GM18505 (cell line): Measurements from ENCODE around the gene HECTD4.
"Not testable (repeated sequence)": the region's sequence is repeated elsewhere in the genome, so short reads cannot be mapped to it uniquely, and the experiment has no call there.

Experiments
- ATAC-seq: cut with Tn5 transposase; IDR thresholded peaks from one replicate; pipeline ENCODE4 v1.9.1; 2021; ENCODE audit not compliant: unreplicated experiment
- POLR2A ChIP-seq: IDR thresholded peaks from 4 replicates; pipeline ENCODE4 v1.6.1; 2011; ENCODE audit warnings: borderline replicate concordance; ENCODE audit not compliant: insufficient read depth, insufficient read length; ENCODE audit errors: extremely low read depth

Gene HECTD4

GRCh38 chr12:112275836-112276235 lies 106.4 kb downstream of the HECTD4 start:
- no peak for ATAC-seq
- TF ChIP-seq POLR2A: no peak

DNA sequence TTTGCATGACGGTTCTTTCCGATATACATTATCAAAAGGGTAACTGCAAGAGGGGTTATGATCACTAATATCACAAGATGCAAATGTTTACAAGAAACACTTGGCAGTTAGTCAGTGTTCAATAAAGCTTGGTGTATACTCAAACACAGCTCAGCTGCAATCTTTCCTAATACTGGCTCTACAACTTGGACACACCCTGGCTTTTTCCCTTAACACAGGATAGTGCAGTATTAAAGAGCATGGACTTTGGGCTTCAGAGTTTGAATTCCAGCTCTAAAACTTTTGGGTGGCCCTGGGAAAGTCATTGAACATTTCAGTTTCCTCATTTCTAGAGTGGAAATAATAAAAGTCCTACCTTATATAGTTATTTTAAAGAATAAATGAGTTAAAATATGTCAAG lies 107.0 kb downstream of the HECTD4 start:
- no peak for ATAC-seq

DNA sequence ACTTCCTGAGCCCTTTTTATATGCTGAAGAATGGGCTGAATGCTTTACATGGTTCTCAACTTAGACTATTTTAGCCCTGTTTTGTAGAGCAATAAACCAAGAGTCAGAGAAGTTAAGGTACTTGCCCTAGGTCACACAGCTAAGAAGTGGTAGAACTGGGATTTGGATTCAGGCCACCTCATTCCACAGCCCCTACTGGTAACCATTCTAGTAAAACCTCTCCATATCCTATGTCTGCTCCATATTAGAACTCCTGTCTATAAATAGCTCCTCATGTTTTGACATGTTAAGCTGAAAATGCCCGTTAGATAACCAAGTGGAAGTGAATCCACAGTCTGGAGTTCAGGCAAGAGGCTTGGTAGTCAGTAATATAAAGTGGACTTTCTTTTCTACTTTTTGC lies 111.6 kb downstream of the HECTD4 start:
- no peak for TF ChIP-seq POLR2A
- ATAC-seq: no peak

More for the DNA sequence above, 107.0 kb downstream of the HECTD4 start:
- TF ChIP-seq POLR2A: no peak

- no peak for TF ChIP-seq POLR2A
- no peak for ATAC-seq
Measured at GRCh38 chr12:112266473-112266872, 115.8 kb downstream of the HECTD4 start.

DNA sequence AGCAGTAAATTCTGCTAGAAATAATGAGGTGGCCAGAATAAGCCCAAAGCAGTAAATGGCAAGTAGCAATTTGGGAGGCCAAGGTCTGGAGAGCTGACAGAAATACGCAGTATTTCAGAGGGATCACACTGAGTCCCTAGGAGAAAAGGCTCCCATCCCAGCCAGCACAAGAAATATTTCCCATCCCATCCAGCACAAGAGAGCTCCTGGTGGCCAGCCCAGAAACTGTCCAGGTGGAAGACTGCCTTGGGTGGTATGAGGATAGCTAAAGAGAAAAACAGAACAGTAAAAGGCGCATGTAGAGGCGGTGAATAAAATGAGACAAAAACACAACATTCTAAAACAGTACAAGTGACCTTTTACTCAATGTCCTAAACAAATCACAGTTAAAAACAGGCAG lies 120.7 kb downstream of the HECTD4 start:
- no peak for TF ChIP-seq POLR2A
- ATAC-seq: no peak

- no peak for TF ChIP-seq POLR2A
- ATAC-seq: no peak
Measured at GRCh38 chr12:112258926-112259325, 123.3 kb downstream of the HECTD4 start.

GRCh38 chr12:112256780-112257179 lies 125.5 kb downstream of the HECTD4 start:
- TF ChIP-seq POLR2A: no peak
- ATAC-seq: no peak

DNA sequence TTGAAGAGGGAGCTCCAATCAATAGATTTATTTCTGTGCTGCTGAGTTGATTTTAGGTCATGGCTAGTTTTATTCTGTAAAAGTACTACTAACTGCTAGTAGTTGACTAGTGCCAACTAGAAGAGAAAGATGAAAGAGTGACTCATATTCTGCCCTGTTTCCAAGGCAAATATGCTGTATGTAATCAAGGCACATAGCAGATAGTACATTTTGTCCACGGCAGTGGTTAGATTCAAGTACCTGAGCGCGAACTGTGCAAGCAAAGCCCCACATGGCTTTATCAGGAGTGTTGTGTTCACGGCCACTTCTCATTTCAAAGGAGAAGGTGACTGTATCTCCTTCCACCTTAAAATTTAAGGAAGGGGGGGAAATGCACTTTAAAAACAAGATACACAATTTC lies 130.0 kb downstream of the HECTD4 start:
- ATAC-seq: no peak
- TF ChIP-seq POLR2A: no peak

DNA sequence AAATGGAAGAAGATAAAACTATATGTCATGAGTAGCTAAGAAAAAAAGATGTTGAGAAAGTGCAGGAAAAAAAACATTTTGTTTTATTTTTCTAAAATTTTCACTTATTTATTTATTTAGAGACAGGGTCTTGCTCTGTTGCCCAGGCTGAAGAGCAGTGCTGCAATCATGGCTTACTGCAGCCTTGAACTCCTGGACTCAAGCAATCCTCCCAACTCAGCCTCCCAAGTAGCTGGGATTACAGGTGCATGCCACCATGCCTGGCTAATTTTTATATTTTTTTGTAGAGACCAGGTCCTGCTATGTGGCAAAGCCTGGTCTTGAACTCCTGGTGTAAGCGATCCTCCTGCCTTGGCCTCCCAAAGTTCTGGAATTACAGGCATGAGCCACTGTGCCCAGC lies 137.3 kb downstream of the HECTD4 start:
- not testable (repeated sequence) for ATAC-seq

- TF ChIP-seq POLR2A: no peak
- no peak for ATAC-seq
Measured at GRCh38 chr12:112243255-112244110, 138.7 kb downstream of the HECTD4 start.

DNA sequence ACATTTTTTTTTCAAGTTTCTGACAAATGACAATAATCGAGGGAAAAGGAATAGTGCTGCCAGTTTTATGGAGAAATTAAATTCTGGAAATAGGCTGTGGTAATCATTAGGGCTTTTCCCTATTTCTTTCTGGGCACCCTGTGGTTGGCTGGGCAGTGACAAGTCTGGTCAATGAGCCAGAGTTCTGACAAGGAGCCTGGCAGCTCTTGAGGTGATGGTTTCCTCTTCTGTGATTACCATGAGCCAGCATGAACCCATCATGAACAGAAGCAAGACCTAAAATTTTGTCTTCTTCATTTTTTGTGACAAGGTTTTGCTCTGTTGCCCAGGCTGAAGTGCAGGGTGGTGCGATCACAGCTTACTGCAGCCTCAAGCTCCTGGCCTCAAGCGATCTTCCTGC lies 141.1 kb downstream of the HECTD4 start:
- no peak for ATAC-seq

GRCh38 chr12:112239881-112240280 lies 142.3 kb downstream of the HECTD4 start:
- ATAC-seq: no peak
- no peak for TF ChIP-seq POLR2A

More for the DNA sequence above, 141.1 kb downstream of the HECTD4 start:
- no peak for TF ChIP-seq POLR2A

- no peak for ATAC-seq
Measured at GRCh38 chr12:112239020-112239419, 143.2 kb downstream of the HECTD4 start.

DNA sequence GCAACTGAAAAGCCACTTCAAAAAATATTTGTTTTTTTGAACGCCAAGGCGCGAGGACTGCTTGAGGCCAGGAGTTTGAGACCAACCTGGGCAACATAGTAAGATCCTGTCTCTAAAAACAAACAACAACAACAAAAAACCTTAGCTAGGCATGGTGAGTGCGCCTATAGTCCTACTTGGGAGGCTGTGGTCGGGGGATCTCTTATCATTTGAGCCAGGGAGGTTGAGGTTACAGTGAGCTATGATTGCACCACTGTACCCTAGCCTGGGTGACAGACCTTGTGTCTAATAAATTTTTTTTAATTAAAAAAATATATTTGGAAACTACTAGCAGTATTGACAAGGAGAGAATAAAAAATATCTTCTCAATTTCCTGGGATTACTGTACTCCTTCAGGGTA lies 143.8 kb downstream of the HECTD4 start:
- ATAC-seq: no peak
- no peak for TF ChIP-seq POLR2A

More at GRCh38 chr12:112239020-112239419, 143.2 kb downstream of the HECTD4 start:
- TF ChIP-seq POLR2A: no peak
